ENCODE results near the gene TNP2. TPM values are rescaled to one million over a fixed set of nuclear protein-coding genes. Genes with fewer than 3 reads are reported as not detected.

TNP2 gene
- polyA plus RNA-seq, 2 donors: not detected

DNA sequence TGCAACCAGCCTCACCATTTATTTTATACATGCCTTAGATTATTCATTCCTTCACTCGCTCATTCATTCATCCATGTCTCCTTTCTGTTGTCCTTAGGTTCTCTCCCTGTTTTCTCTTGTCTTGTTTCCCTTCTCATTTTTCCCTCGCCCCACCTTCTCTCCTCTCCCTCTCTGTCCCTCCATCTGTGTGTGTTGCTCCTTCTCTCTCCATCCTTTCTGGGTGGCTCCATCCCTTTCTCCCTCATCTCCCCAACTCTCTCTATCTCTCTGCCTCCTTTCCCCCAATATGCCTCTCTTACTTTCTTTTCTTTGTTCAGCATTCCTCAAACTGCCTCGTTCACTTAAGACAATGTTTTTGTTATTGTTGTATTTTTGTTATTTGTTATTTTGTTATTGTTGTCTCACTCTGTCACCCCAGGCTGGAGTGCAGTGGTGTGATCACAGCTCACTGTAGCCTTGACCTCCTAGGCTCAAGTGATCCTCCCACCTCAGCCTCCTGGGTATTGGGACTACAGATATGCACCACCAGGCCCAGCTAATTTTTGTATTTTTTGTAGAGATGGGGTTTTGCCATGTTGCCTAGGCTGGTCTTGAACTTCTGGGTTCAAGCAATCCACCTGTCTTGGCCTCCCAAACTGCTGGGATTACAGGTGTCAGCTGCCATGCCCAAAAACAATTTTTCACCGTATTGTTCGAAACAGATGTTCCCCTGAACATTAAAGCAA lies 27.5 kb downstream of the TNP2 start:
- WGBS, 2 donors: 88 to 95% methylated on average over 5 of the region's 5 CpGs

GRCh38 chr16:11240636-11241473 lies 28.3 kb downstream of the TNP2 start:
- Histone ChIP-seq H3K27ac (ENCODE audit: low read depth in 2 of 2, low read length in 1 of 2) (no peak overlapping the region), H3K4me3 (ENCODE audit: low read depth in 1 of 2, low read length in 2 of 2) (no peak overlapping the region), H3K27me3 (ENCODE audit: control insufficient read depth in 1 of 2, insufficient read depth in 2 of 2, low read length in 2 of 2) (no peaks in the 10 kb centered on the region), H3K36me3 (ENCODE audit: control insufficient read depth in 2 of 2, insufficient read depth in 2 of 2, low read length in 1 of 2) (no peaks in the 10 kb centered on the region), H3K4me1 (ENCODE audit: control insufficient read depth in 2 of 2, insufficient read depth in 2 of 2, low read length in 1 of 2) (no peaks in the 10 kb centered on the region), H3K9me3 (ENCODE audit: control insufficient read depth in 2 of 2, insufficient read depth in 1 of 2, low read depth in 1 of 2, low read length in 1 of 2) (no peaks in the 10 kb centered on the region)
- WGBS, 2 donors: 72 to 74% methylated on average over 10 of the region's 10 CpGs

More for the DNA sequence above, 27.5 kb downstream of the TNP2 start:
- no peak overlapping the region for H3K27ac ChIP-seq (ENCODE audit: low read depth in 2 of 2, low read length in 1 of 2)
- no peaks in the 10 kb centered on the region for H3K4me1 ChIP-seq (ENCODE audit: control insufficient read depth in 2 of 2, insufficient read depth in 2 of 2, low read length in 1 of 2)
- H3K27me3 ChIP-seq (ENCODE audit: control insufficient read depth in 1 of 2, insufficient read depth in 2 of 2, low read length in 2 of 2): no peaks in the 10 kb centered on the region
- H3K36me3 ChIP-seq (ENCODE audit: control insufficient read depth in 2 of 2, insufficient read depth in 2 of 2, low read length in 1 of 2): no peaks in the 10 kb centered on the region
- H3K4me3 ChIP-seq (ENCODE audit: low read depth in 1 of 2, low read length in 2 of 2): no peak overlapping the region
- H3K9me3 ChIP-seq (ENCODE audit: control insufficient read depth in 2 of 2, insufficient read depth in 1 of 2, low read depth in 1 of 2, low read length in 1 of 2): no peaks in the 10 kb centered on the region

DNA sequence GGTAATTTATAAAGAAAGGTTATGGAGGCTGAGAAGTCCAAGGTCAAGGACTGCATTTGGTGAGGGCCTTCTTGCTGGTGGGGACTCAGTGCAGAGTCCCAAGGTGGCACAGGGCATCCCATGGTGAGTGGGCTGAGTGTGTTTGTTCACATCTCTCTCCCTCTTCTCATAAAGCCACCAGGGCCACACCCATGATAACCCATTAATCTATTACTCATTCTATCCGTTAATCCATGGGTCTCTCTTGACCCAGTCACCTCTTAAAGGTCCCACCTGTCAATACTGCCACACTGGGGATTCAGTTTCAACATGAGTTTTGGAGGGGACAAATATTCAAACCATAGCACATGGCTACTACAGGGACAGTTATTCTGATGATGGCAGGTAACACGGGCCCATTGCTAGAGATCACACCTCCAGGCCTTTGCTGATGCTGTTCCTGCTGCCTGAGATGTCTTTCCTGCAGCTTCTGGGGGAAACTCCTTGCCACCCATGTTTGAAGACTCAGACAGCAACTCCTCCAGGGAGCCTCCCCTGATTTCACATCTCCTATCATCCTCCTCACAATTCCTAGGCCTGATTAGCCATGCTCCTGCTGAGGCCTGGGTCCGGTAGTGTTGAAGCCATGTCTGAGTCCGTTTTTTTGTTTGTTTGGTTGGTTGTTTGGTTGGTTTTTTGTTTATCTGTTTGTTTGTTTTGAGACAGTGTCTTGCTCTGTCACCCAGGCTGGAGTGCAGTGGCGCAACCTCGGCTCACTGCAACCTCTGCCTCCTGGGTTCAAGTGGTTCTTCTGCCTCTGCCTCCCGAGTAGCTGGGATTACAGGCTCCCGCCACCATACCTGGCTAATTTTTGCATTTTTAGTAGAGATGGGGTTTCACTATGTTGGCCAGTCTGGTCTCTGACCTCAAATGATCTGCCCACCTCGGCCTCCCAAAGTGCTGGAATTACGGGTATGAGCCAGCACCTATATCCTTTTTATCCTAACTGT lies 29.2 kb downstream of the TNP2 start:
- no peak overlapping the region for H3K27ac ChIP-seq (ENCODE audit: low read depth in 2 of 2, low read length in 1 of 2)
- no peaks in the 10 kb centered on the region for H3K36me3 ChIP-seq (ENCODE audit: control insufficient read depth in 2 of 2, insufficient read depth in 2 of 2, low read length in 1 of 2)
- no peaks in the 10 kb centered on the region for H3K9me3 ChIP-seq (ENCODE audit: control insufficient read depth in 2 of 2, insufficient read depth in 1 of 2, low read depth in 1 of 2, low read length in 1 of 2)
- no peaks in the 10 kb centered on the region for H3K27me3 ChIP-seq (ENCODE audit: control insufficient read depth in 1 of 2, insufficient read depth in 2 of 2, low read length in 2 of 2)
- WGBS, 2 donors: 81 to 85% methylated on average over 10 of the region's 10 CpGs
- H3K4me3 ChIP-seq (ENCODE audit: low read depth in 1 of 2, low read length in 2 of 2): no peak overlapping the region
- no peaks in the 10 kb centered on the region for H3K4me1 ChIP-seq (ENCODE audit: control insufficient read depth in 2 of 2, insufficient read depth in 2 of 2, low read length in 1 of 2)

GRCh38 chr16:11238272-11239202 lies 30.6 kb downstream of the TNP2 start:
- 95 to 96% methylated on average over 15 of the region's 15 CpGs for WGBS, 2 donors
- Histone ChIP-seq H3K4me3 (ENCODE audit: low read depth in 1 of 2, low read length in 2 of 2) (no peak overlapping the region), H3K9me3 (ENCODE audit: control insufficient read depth in 2 of 2, insufficient read depth in 1 of 2, low read depth in 1 of 2, low read length in 1 of 2) (no peaks in the 10 kb centered on the region), H3K36me3 (ENCODE audit: control insufficient read depth in 2 of 2, insufficient read depth in 2 of 2, low read length in 1 of 2) (no peaks in the 10 kb centered on the region), H3K4me1 (ENCODE audit: control insufficient read depth in 2 of 2, insufficient read depth in 2 of 2, low read length in 1 of 2) (no peaks in the 10 kb centered on the region), H3K27ac (ENCODE audit: low read depth in 2 of 2, low read length in 1 of 2) (no peak overlapping the region), H3K27me3 (ENCODE audit: control insufficient read depth in 1 of 2, insufficient read depth in 2 of 2, low read length in 2 of 2) (no peaks in the 10 kb centered on the region)

GRCh38 chr16:11236461-11237254 lies 32.5 kb downstream of the TNP2 start:
- Histone ChIP-seq H3K36me3 (ENCODE audit: control insufficient read depth in 2 of 2, insufficient read depth in 2 of 2, low read length in 1 of 2) (no peaks in the 10 kb centered on the region), H3K4me3 (ENCODE audit: low read depth in 1 of 2, low read length in 2 of 2) (no peak overlapping the region), H3K9me3 (ENCODE audit: control insufficient read depth in 2 of 2, insufficient read depth in 1 of 2, low read depth in 1 of 2, low read length in 1 of 2) (no peaks in the 10 kb centered on the region), H3K4me1 (ENCODE audit: control insufficient read depth in 2 of 2, insufficient read depth in 2 of 2, low read length in 1 of 2) (no peaks in the 10 kb centered on the region), H3K27me3 (ENCODE audit: control insufficient read depth in 1 of 2, insufficient read depth in 2 of 2, low read length in 2 of 2) (no peaks in the 10 kb centered on the region), H3K27ac (ENCODE audit: low read depth in 2 of 2, low read length in 1 of 2) (no peak overlapping the region)
- WGBS, 2 donors: 78 to 84% methylated on average over 10 of the region's 10 CpGs

DNA sequence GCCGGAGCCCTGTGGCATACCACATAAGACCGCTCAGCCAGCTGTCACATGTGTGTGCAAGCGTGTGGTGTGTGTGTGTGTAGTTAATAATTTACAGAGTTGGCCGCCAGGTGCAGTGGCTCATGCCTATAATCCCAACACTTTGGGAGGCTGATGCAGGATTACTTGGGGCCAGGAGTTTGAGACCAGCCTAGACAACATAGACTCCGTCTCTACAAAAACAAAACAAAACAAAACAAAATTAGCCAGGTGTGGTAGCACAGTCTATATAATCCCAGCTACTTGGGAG lies 33.5 kb downstream of the TNP2 start:
- H3K27ac ChIP-seq (ENCODE audit: low read depth in 2 of 2, low read length in 1 of 2): no peak overlapping the region
- WGBS, 2 donors: 62 to 79% methylated on average over 5 of the region's 5 CpGs
- H3K4me3 ChIP-seq (ENCODE audit: low read depth in 1 of 2, low read length in 2 of 2): no peak overlapping the region
- H3K36me3 ChIP-seq (ENCODE audit: control insufficient read depth in 2 of 2, insufficient read depth in 2 of 2, low read length in 1 of 2): no peaks in the 10 kb centered on the region
- H3K4me1 ChIP-seq (ENCODE audit: control insufficient read depth in 2 of 2, insufficient read depth in 2 of 2, low read length in 1 of 2): no peaks in the 10 kb centered on the region
- H3K27me3 ChIP-seq (ENCODE audit: control insufficient read depth in 1 of 2, insufficient read depth in 2 of 2, low read length in 2 of 2): no peaks in the 10 kb centered on the region
- H3K9me3 ChIP-seq (ENCODE audit: control insufficient read depth in 2 of 2, insufficient read depth in 1 of 2, low read depth in 1 of 2, low read length in 1 of 2): no peaks in the 10 kb centered on the region

- WGBS, 2 donors: 85 to 86% methylated on average over 13 of the region's 13 CpGs
- no peaks in the 10 kb centered on the region for H3K9me3 ChIP-seq (ENCODE audit: control insufficient read depth in 2 of 2, insufficient read depth in 1 of 2, low read depth in 1 of 2, low read length in 1 of 2)
- no peak overlapping the region for H3K4me3 ChIP-seq (ENCODE audit: low read depth in 1 of 2, low read length in 2 of 2)
- peaks cover 0 to under 1% of the 10 kb centered on the region in 2 donors for H3K4me1 ChIP-seq (ENCODE audit: control insufficient read depth in 2 of 2, insufficient read depth in 2 of 2, low read length in 1 of 2)
- no peak overlapping the region for H3K27ac ChIP-seq (ENCODE audit: low read depth in 2 of 2, low read length in 1 of 2)
- H3K36me3 ChIP-seq (ENCODE audit: control insufficient read depth in 2 of 2, insufficient read depth in 2 of 2, low read length in 1 of 2): no peaks in the 10 kb centered on the region
- H3K27me3 ChIP-seq (ENCODE audit: control insufficient read depth in 1 of 2, insufficient read depth in 2 of 2, low read length in 2 of 2): no peaks in the 10 kb centered on the region
Measured at GRCh38 chr16:11234884-11235702, 34.0 kb downstream of the TNP2 start.

Data from esophagus (tissue), 2 donors.